ENCODE results near the gene HUNK. TPM values are rescaled to one million over a fixed set of nuclear protein-coding genes. Genes with fewer than 3 reads are reported as not detected.
A peak's percentile ranks its signal among the peaks of the same experiment; 100 is the strongest.

HUNK gene
- total RNA-seq, 6 experiments from 2014 or later = 0.12 to 0.64 (median 0.32) TPM

DNA sequence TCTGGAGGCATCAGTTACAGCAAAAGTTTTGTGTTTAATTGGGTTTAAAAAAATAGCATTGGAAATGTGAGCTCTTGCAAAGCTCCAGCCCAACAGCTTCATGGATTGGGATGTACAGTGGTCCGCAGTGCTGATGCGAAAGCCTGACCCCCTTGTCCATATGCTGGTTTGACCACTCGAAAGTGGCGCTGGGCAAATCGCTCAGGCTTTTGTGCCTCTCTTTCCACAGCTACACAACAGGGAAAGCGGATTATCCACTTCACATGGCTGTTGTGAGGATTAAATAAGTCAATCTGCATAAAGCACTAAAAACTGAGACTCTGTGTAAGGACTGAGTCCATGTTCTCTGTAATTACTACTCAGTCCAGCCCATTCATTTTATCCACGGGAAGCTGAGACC lies 57.2 kb downstream of the HUNK start:
- Histone ChIP-seq H3K27ac (no peak overlapping the region), H3K9me3 (no peaks in the 10 kb centered on the region), H3K27me3 (no peaks in the 10 kb centered on the region), H3K4me3 (no peak overlapping the region), H3K4me1 (no peaks in the 10 kb centered on the region), H3K36me3 (no peaks in the 10 kb centered on the region)
- TF ChIP-seq, protein P1, sequence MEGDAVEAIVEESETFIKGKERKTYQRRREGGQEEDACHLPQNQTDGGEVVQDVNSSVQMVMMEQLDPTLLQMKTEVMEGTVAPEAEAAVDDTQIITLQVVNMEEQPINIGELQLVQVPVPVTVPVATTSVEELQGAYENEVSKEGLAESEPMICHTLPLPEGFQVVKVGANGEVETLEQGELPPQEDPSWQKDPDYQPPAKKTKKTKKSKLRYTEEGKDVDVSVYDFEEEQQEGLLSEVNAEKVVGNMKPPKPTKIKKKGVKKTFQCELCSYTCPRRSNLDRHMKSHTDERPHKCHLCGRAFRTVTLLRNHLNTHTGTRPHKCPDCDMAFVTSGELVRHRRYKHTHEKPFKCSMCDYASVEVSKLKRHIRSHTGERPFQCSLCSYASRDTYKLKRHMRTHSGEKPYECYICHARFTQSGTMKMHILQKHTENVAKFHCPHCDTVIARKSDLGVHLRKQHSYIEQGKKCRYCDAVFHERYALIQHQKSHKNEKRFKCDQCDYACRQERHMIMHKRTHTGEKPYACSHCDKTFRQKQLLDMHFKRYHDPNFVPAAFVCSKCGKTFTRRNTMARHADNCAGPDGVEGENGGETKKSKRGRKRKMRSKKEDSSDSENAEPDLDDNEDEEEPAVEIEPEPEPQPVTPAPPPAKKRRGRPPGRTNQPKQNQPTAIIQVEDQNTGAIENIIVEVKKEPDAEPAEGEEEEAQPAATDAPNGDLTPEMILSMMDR (IDR thresholded peaks at IDR 0.05) = no peak
- no peak for TF ChIP-seq POLR2A (IDR thresholded peaks at IDR 0.05)
- DNase-seq (no peak), ATAC-seq (no peak)
- WGBS (ENCODE audit: insufficient coverage, low coverage, low lambda C conversion rate, missing lambda C conversion rate) = 71% methylated on average over 1 of the region's 7 CpGs
- intact Hi-C loops (cut with DNase I) = no loop called here

DNA sequence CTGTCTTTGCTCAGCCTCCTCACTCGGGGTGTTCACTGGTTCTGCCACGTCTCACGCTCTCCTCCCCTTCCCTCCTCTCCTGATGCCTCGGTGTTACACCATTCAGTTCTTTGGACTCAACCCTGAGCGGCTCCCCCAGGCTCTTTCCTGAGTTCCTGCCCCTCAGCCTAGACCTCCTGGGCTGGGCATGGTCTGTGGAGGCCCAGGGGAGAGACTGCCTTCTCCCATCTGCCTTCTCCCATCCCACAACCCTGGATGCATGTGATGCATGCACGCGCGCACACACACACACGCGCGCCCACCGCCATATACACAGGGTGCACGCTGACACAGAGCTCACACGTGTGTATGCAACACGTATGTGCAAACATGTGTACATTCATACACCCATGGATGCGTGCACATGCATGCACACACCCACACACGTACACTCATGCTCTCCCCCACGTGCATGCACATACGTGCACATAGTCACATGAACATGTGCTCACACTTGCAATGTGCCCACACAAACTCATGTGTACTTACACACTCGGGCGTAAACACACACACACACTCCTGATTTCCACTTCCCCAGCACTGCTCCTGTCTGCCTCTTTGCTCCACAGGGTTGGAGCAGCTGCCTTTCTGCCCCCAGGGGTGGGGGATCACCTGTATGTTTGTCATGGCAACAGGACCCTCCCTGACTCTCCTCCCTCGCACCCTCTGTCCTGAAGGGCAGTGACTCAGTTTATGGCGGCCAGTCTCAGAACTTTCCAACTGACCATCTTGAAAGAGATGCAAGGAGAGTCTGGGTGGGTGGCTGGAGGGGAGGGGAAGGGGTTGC lies 59.0 kb downstream of the HUNK start:
- 74% methylated on average over 11 of the region's 23 CpGs for WGBS (ENCODE audit: insufficient coverage, low coverage, low lambda C conversion rate, missing lambda C conversion rate)
- ATAC-seq = peak in 1 of 4 donors; percentile 16

DNA sequence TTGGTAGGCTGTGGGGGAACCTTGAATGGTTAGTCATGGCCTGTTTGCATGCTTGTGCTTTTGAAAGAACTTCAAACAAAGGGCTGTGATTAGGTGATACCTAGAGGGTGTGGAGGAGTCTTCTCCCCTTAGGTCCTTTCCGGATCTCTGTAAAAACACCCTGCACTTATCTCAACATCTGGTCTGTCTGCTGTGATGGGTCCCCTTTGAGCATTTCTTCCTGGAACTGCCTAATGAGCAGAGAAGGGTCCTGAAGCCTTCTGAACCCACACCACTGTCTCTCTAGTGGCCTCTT lies 59.6 kb downstream of the HUNK start:
- Histone ChIP-seq H3K9me3 (no peaks in the 10 kb centered on the region), H3K36me3 (no peaks in the 10 kb centered on the region), H3K4me1 (no peaks in the 10 kb centered on the region), H3K4me3 (no peak overlapping the region), H3K27ac (no peak overlapping the region), H3K27me3 (no peaks in the 10 kb centered on the region)
- no peak for TF ChIP-seq POLR2A (IDR thresholded peaks at IDR 0.05)
- TF ChIP-seq, protein P1 (IDR thresholded peaks at IDR 0.05) = no peak
- intact Hi-C loops (cut with DNase I) = no loop called here
- no CpG with 5 or more reads among the region's 1 CpG for WGBS (ENCODE audit: insufficient coverage, low coverage, low lambda C conversion rate, missing lambda C conversion rate)
- ATAC-seq (no peak), DNase-seq (no peak)

More for the DNA sequence above, 59.0 kb downstream of the HUNK start:
- H3K27me3 ChIP-seq = no peaks in the 10 kb centered on the region
- H3K27ac ChIP-seq = no peak overlapping the region
- no peak overlapping the region for H3K4me3 ChIP-seq
- DNase-seq = no peak
- intact Hi-C loops (cut with DNase I) = no loop called here
- H3K4me1 ChIP-seq = no peaks in the 10 kb centered on the region
- H3K9me3 ChIP-seq = no peaks in the 10 kb centered on the region
- no peaks in the 10 kb centered on the region for H3K36me3 ChIP-seq
- TF ChIP-seq, protein P1 (IDR thresholded peaks at IDR 0.05) = no peak
- no peak for TF ChIP-seq POLR2A (IDR thresholded peaks at IDR 0.05)

DNA sequence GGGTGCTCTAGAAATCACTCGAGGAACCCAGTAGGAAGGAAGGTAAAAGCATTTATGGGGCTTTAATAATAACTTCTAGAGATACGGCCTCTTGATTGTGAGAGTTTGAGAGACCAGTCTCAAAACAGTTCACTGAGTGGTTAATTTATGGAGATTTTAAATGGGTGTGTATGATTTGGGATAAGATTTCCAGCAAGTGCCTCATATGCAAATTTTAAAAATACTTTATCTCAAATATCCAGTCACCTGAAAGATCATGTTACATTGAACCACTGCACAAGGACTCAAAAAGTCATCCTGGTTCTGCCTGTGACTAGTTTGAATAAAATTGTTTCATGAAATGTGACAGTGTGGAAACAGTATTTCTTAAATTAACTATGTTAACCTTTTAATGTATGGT lies 64.5 kb downstream of the HUNK start:
- H3K9me3 ChIP-seq = no peaks in the 10 kb centered on the region
- intact Hi-C loops (cut with DNase I) = no loop called here
- H3K36me3 ChIP-seq = no peaks in the 10 kb centered on the region
- 68% methylated on average over 2 of the region's 2 CpGs for WGBS (ENCODE audit: insufficient coverage, low coverage, low lambda C conversion rate, missing lambda C conversion rate)
- DNase-seq = no peak
- ATAC-seq = no peak
- TF ChIP-seq POLR2A (IDR thresholded peaks at IDR 0.05) = no peak
- TF ChIP-seq, protein P1 (IDR thresholded peaks at IDR 0.05) = no peak
- H3K27ac ChIP-seq = no peak overlapping the region
- no peak overlapping the region for H3K4me3 ChIP-seq
- H3K4me1 ChIP-seq = no peaks in the 10 kb centered on the region
- no peaks in the 10 kb centered on the region for H3K27me3 ChIP-seq

Data from right lobe of liver (tissue), 6 donors.